Measurements from ENCODE around the gene TMEM141.
A peak's percentile ranks its signal among the peaks of the same experiment; 100 is the strongest.

DNA sequence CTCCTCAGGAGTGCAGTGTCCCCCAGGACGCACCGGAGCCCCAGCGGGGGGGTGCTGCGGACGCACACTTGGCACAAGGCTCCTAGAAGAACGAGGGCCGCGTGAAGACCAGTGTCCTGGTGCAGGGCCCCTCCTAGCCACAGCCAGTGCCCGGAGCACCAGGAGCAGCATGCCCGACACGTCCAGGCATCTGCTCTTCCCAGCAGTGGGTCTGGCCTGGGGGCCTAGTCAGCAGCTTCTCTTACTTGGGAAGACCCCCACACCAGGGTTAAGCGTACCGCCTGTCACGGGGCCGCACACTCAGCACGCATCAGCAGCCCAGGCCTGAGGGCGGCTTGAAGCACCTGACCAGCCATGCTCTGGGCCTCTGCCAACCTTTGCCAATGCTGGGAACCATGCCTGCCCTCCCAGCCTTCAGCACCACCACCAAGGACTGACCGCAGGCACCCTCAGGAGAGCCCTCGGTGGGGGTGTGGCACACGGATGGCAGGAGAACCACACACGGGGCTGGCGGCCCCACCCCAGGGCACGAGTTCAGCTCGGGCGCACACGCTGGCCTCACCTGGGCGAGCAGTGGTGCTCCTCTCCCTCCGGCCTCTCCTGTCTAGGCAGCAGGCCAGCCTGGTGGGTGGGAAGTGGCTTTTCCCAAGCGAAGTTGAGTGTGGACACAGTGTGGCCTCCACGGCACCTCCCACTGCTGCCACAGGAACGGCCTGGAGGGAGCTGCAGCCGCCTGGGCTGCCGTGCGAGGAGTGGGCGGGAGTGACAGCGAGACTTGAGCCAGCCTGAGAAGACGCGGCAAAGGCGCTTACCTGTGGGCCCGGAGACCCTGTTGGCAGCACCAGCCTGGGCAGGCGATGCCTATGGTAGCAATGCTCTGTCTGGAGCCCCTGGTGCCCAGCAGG is 39.1 kb downstream of the TMEM141 start:
- TF ChIP-seq, protein P1, sequence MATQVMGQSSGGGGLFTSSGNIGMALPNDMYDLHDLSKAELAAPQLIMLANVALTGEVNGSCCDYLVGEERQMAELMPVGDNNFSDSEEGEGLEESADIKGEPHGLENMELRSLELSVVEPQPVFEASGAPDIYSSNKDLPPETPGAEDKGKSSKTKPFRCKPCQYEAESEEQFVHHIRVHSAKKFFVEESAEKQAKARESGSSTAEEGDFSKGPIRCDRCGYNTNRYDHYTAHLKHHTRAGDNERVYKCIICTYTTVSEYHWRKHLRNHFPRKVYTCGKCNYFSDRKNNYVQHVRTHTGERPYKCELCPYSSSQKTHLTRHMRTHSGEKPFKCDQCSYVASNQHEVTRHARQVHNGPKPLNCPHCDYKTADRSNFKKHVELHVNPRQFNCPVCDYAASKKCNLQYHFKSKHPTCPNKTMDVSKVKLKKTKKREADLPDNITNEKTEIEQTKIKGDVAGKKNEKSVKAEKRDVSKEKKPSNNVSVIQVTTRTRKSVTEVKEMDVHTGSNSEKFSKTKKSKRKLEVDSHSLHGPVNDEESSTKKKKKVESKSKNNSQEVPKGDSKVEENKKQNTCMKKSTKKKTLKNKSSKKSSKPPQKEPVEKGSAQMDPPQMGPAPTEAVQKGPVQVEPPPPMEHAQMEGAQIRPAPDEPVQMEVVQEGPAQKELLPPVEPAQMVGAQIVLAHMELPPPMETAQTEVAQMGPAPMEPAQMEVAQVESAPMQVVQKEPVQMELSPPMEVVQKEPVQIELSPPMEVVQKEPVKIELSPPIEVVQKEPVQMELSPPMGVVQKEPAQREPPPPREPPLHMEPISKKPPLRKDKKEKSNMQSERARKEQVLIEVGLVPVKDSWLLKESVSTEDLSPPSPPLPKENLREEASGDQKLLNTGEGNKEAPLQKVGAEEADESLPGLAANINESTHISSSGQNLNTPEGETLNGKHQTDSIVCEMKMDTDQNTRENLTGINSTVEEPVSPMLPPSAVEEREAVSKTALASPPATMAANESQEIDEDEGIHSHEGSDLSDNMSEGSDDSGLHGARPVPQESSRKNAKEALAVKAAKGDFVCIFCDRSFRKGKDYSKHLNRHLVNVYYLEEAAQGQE (IDR thresholded peaks at IDR 0.05; ENCODE audit: low read depth, low read length): no peak
- TF ChIP-seq FOS (IDR thresholded peaks at IDR 0.05; ENCODE audit: borderline replicate concordance, extremely low read depth, insufficient read length) (no peak), JUND (IDR thresholded peaks at IDR 0.05; ENCODE audit: low read depth, low read length) (no peak), POLR2A (IDR thresholded peaks at IDR 0.05; ENCODE audit: low read depth, low read length) (peak; percentile 38; the same call in 1 of the 2 replicates), POU2F2 (IDR thresholded peaks at IDR 0.05; ENCODE audit: borderline replicate concordance, low read depth, low read length) (no peak), STAT1 (conservative IDR thresholded peaks at IDR 0.05) (no peak), GABPA (IDR thresholded peaks at IDR 0.05; ENCODE audit: low read depth) (no peak), HDGF (IDR thresholded peaks at IDR 0.05) (no peak), TCF12 (IDR thresholded peaks at IDR 0.05; ENCODE audit: low read depth, low read length) (no peak)
- TF ChIP-seq, protein P2, sequence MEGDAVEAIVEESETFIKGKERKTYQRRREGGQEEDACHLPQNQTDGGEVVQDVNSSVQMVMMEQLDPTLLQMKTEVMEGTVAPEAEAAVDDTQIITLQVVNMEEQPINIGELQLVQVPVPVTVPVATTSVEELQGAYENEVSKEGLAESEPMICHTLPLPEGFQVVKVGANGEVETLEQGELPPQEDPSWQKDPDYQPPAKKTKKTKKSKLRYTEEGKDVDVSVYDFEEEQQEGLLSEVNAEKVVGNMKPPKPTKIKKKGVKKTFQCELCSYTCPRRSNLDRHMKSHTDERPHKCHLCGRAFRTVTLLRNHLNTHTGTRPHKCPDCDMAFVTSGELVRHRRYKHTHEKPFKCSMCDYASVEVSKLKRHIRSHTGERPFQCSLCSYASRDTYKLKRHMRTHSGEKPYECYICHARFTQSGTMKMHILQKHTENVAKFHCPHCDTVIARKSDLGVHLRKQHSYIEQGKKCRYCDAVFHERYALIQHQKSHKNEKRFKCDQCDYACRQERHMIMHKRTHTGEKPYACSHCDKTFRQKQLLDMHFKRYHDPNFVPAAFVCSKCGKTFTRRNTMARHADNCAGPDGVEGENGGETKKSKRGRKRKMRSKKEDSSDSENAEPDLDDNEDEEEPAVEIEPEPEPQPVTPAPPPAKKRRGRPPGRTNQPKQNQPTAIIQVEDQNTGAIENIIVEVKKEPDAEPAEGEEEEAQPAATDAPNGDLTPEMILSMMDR (IDR thresholded peaks at IDR 0.05 in 2 of 3, conservative IDR thresholded peaks at IDR 0.05 in 1 of 3; ENCODE audit: control insufficient read depth in 2 of 3, extremely low read depth in 1 of 3, insufficient read depth in 1 of 3, low read depth in 3 of 3, low read length in 3 of 3): no peak
- TF ChIP-seq, protein P3, sequence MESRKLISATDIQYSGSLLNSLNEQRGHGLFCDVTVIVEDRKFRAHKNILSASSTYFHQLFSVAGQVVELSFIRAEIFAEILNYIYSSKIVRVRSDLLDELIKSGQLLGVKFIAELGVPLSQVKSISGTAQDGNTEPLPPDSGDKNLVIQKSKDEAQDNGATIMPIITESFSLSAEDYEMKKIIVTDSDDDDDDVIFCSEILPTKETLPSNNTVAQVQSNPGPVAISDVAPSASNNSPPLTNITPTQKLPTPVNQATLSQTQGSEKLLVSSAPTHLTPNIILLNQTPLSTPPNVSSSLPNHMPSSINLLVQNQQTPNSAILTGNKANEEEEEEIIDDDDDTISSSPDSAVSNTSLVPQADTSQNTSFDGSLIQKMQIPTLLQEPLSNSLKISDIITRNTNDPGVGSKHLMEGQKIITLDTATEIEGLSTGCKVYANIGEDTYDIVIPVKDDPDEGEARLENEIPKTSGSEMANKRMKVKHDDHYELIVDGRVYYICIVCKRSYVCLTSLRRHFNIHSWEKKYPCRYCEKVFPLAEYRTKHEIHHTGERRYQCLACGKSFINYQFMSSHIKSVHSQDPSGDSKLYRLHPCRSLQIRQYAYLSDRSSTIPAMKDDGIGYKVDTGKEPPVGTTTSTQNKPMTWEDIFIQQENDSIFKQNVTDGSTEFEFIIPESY (IDR thresholded peaks at IDR 0.05): no peak
